GM19397 (cell line): ENCODE measurements around the gene MET.

ENCODE experiments used
- ATAC-seq: cut with Tn5 transposase; IDR thresholded peaks from one replicate; pipeline ENCODE4 v1.9.1; 2021; ENCODE audit warnings: mild to moderate bottlenecking, moderate library complexity; ENCODE audit not compliant: unreplicated experiment

The MET gene

GRCh38 chr7:116840256-116840655, 168.3 kb downstream of the MET start:
- ATAC-seq = no peak

- ATAC-seq = no peak
These were observed 170.4 kb downstream of the MET start for GRCh38 chr7:116842371-116842770.

- no peak for ATAC-seq
These were observed 171.4 kb downstream of the MET start for GRCh38 chr7:116843378-116843777.
